Activated T-helper 2 cell treated with anti-CD3 and anti-CD28 coated beads, Interferon-gamma antibody, Interleukin-2, Interleukin-4, amounts not matched to agents 10 μg/mL and 5 μg/mL and 100 μg/mL, durations not matched to agents 14 hours and 24 hours and 36 hours (primary cell): Measurements from ENCODE around the gene DAD1. TPM values are rescaled to one million over a fixed set of nuclear protein-coding genes. Genes with fewer than 3 reads are reported as not detected.

Experiments
- DNase-seq: peaks from one replicate; pipeline ENCODE4 v3.0.0; 2021; ENCODE audit warnings: low spot score
- H3K27ac Mint-ChIP-seq: one replicate; pipeline ENCODE4 v1.8.0; 2021; ENCODE audit warnings: mixed read lengths
- H3K27me3 Mint-ChIP-seq: one replicate; pipeline ENCODE4 v1.8.0; 2021; ENCODE audit warnings: low read depth, mixed read lengths
- H3K36me3 Mint-ChIP-seq: one replicate; pipeline ENCODE4 v1.8.0; 2021; ENCODE audit warnings: low read depth, mixed read lengths
- H3K4me1 Mint-ChIP-seq: one replicate; pipeline ENCODE4 v1.8.0; 2021; ENCODE audit warnings: low read depth, mixed read lengths
- H3K4me3 Mint-ChIP-seq: one replicate; pipeline ENCODE4 v1.8.0; 2021; ENCODE audit warnings: low read depth, mild to moderate bottlenecking, moderate library complexity, mixed read lengths
- H3K9me3 Mint-ChIP-seq: one replicate; pipeline ENCODE4 v1.8.0; 2021; ENCODE audit warnings: mixed read lengths
- intact Hi-C: fragments of 100-400 bp; cut with micrococcal nuclease; formaldehyde crosslinking; loops from one replicate; pipeline ENCODE4 v1.15.1; 2023
- total RNA-seq: library from RNA; stranded (reverse); gene quantifications from 2 replicates; pipeline ENCODE4 v1.2.3, GENCODE V29; 2022

Gene DAD1
- total RNA-seq, 1 donor from 2014 or later = 246 TPM

DNA sequence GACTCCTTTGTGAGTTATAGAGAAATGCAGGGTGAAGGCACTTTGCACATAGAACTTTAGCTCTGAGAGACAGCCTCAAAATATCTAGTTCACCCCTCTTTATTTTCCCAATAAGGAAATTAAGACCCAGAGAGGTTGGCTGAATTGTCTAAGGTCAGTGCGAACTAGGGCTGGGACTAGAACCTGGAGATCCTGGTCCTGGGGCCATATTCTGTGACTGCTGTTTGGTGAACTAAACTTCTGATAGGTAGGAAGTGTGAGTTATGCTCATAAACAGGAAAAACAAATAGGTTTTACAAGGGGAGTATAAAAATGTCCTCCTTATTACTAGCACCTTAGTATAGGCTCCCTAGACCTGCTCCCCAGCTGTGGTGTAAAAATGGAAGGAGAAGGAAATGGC, 53.9 kb downstream of the DAD1 start:
- Mint-ChIP-seq H3K36me3 (peaks cover 90% of the 10 kb centered on the region), H3K4me3 (peak overlapping the region; percentile 65), H3K4me1 (peaks cover 89% of the 10 kb centered on the region), H3K9me3 (no peaks in the 10 kb centered on the region), H3K27me3 (no peaks in the 10 kb centered on the region), H3K27ac (peak overlapping the region; percentile 76)
- intact Hi-C loops = no loop called here
- DNase-seq = no peak

DNA sequence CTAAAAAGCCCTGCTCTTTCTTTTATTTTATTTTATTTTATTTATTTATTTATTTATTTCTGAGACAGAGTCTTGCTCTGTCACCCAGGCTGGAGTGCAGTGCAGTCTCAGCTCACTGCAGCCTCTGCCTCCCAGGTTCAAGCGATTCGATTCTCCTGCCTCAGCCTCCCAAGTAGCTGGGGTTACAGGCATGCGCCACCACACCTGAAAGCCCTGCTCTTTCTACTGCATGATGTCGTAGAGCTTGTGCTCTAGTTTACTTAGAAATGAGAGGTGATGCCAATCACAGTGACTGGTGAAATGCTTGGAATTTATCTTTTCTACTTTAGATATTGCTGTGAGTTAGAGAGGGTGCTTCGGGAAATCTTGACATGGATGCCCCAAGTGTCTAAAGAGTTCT, 54.5 kb downstream of the DAD1 start:
- intact Hi-C loops = loop anchor here (5.0 kb wide), 1 partner anchor 33 kb away; no protein-coding TSS in a partner anchor
- no peak for DNase-seq
- Mint-ChIP-seq H3K9me3 (no peaks in the 10 kb centered on the region), H3K4me1 (peaks cover 89% of the 10 kb centered on the region), H3K4me3 (peak overlapping the region; percentile 65), H3K27ac (peak overlapping the region; percentile 76), H3K27me3 (no peaks in the 10 kb centered on the region), H3K36me3 (peaks cover 90% of the 10 kb centered on the region)

DNA sequence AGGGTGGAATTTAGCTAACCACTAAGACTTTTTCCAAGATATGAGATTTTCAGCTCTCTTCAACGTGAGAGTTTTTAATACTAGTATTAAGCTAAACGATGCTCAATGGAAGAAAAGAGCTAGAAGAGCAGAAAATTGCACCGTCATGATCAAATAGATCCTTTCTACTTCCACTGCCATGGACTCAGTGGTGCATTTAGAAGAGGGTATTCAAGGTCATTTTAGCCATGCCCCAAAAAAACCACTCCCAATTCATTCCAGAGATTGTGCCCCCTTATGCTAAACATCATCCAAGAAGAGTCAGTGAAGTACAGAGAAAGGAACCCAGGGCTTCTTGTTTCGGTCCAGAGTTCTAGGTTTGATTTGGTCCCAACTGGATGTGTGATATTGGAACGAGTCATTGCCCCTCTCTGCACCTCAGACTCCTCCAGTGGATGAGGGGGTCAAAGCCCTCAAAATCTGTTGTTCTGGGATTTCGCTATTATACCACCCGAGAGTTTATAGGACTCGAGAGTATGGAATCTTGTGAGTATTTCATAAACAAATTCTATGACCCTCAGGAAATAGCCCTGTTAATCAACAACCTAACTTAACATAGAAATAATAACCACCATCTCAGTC, 55.2 kb downstream of the DAD1 start:
- H3K36me3 Mint-ChIP-seq = peaks cover 90% of the 10 kb centered on the region
- peak overlapping the region; percentile 88 for H3K27ac Mint-ChIP-seq
- no peaks in the 10 kb centered on the region for H3K27me3 Mint-ChIP-seq
- peaks cover 89% of the 10 kb centered on the region for H3K4me1 Mint-ChIP-seq
- H3K9me3 Mint-ChIP-seq = no peaks in the 10 kb centered on the region
- DNase-seq = no peak
- intact Hi-C loops = loop anchor here (5.0 kb wide), 1 partner anchor 33 kb away; no protein-coding TSS in a partner anchor
- H3K4me3 Mint-ChIP-seq = peak overlapping the region; percentile 76

DNA sequence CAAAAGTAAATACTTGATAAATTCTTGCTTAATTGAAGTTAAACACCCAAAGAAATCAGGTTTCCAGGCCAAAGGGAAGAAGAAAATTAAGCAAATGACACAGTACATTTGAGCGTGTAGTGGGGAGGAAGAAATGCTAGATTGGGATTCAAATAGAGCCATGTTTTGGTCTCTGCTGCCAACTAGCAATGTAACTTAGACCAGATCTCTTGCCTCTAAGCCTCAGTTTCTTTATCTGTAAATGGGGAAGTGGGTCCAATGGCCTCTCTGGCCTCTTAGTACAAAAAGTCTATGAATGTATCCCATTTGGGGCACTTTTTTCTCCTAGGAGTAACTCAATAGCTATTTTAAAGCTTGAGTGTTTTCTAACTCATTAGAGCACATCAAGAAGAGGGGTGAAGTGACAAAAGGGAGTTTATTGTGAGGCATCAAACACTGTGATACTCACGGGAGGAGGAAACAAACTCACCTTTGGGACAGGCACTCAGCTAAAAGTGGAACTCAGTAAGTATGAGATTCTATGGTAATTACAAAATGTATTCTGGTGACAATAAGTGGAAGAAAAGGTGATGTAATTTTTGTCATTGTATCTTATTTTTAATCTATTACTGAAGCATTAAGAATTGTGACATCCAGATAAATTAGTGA, 55.8 kb downstream of the DAD1 start:
- H3K27ac Mint-ChIP-seq = peak overlapping the region; percentile 88
- H3K27me3 Mint-ChIP-seq = no peaks in the 10 kb centered on the region
- peaks cover 89% of the 10 kb centered on the region for H3K4me1 Mint-ChIP-seq
- intact Hi-C loops = loop anchor here (5.0 kb wide), 1 partner anchor 34 kb away; no protein-coding TSS in a partner anchor
- DNase-seq = no peak
- peaks cover 90% of the 10 kb centered on the region for H3K36me3 Mint-ChIP-seq
- H3K4me3 Mint-ChIP-seq = peak overlapping the region; percentile 76
- H3K9me3 Mint-ChIP-seq = no peaks in the 10 kb centered on the region

DNA sequence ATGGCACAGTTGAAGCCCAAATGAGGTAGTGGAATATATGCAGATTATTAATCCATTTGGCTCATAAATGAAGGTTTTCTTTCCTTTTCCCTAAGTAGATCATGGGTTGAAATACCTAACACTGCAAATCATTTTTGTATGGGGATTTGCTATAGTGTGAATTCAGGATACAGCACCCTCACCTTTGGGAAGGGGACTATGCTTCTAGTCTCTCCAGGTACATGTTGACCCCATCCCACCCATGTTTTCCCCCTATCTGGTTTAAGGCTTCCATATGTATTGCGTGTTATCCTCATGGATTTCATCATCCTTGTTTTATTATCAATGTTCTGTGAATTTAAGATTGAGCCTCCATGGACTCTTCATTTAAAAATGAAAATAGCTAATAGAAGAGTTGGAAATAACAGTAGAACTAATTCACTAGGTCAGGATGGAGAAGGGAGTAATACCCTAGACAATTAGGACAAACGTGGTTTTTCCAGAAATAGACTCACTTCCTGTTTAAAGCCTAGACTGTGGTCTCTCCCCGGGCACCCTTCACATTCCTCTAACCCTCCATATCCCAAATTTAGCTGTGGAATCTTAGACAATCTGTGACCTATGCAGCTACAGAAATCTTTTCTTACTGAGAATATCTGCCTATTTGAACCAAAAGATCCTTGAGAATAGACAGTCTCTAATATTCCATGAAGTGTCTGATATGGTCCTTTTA, 56.5 kb downstream of the DAD1 start:
- intact Hi-C loops = loop anchor here (5.0 kb wide), 1 partner anchor 35 kb away; no protein-coding TSS in a partner anchor

DNA sequence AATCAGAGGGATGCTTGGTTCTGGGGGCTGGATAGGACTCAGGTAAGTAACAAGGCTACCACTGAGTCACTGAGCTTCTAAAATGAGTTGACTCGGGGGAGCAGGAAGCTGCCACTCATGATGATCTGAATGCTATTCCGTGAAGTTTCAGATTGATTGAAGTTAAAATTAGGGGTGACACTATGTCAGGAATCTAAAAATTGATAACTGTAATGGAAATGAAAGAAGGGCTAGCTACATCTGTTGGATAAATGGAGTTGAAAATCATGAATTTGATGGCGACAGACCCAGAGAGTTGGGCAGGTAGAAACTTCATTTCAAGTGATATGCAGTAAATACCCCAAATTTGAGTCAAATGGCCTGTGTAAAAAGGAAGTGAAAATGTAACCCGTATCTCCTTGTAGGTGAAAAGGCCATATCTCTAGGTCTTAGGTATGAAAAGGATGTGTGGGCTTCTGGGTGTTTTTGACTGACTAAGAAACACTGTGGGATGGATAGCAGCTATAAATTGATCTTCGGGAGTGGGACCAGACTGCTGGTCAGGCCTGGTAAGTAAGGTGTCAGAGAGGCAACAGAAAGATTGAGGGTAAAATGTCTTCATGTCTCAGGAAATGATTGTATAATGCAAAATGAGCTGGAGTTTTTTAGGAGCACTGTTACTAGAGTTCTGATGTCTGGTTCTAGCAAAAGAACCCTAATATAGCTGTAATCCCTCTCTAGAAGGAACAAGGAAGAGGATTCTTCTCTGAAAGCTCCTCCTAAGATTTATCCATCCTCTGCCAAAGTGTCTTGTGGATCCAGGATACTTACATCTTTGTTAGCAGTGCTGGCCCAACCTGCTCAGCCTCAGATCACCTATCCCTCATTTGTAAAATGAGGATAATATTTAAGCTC, 57.3 kb downstream of the DAD1 start:
- DNase-seq = no peak
- H3K4me1 Mint-ChIP-seq = peaks cover 87% of the 10 kb centered on the region
- intact Hi-C loops = loop anchor here (1.0 to 5.0 kb wide), 4 partner anchors 9 to 36 kb away; no protein-coding TSS in a partner anchor
- H3K27me3 Mint-ChIP-seq = no peaks in the 10 kb centered on the region
- peak overlapping the region; percentile 88 for H3K27ac Mint-ChIP-seq
- H3K36me3 Mint-ChIP-seq = peaks cover 89% of the 10 kb centered on the region
- H3K9me3 Mint-ChIP-seq = no peaks in the 10 kb centered on the region
- H3K4me3 Mint-ChIP-seq = peak overlapping the region; percentile 76

More for the DNA sequence above, 56.5 kb downstream of the DAD1 start:
- peaks cover 87% of the 10 kb centered on the region for H3K4me1 Mint-ChIP-seq
- H3K9me3 Mint-ChIP-seq = no peaks in the 10 kb centered on the region
- DNase-seq = no peak
- no peaks in the 10 kb centered on the region for H3K27me3 Mint-ChIP-seq
- H3K4me3 Mint-ChIP-seq = peak overlapping the region; percentile 76
- peak overlapping the region; percentile 88 for H3K27ac Mint-ChIP-seq
- peaks cover 89% of the 10 kb centered on the region for H3K36me3 Mint-ChIP-seq

DNA sequence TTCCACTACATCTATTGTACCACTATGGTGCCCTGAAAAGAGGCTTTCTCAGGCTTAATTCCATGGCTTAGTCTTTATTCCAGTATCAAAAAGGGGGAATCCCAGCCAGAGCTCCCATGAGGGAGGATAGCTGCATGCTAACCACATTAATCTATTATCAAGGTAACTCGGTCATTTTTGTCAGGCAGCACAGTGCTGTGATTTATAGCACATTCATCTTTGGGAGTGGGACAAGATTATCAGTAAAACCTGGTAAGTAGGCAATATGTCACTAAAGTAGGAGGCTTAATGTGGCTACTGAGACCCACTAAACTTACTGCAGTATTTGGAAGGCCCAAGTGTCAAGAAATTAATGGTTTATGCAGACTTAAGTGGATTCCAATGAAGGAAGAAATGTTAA, 58.9 kb downstream of the DAD1 start:
- Mint-ChIP-seq H3K4me3 (peak overlapping the region; percentile 78), H3K4me1 (peaks cover 90% of the 10 kb centered on the region), H3K36me3 (peaks cover 95% of the 10 kb centered on the region), H3K27me3 (no peaks in the 10 kb centered on the region), H3K9me3 (no peaks in the 10 kb centered on the region), H3K27ac (peak overlapping the region; percentile 94)
- intact Hi-C loops = loop anchor here (2.0 to 5.0 kb wide), 2 partner anchors 23 to 37 kb away; no protein-coding TSS in a partner anchor
- DNase-seq = no peak

DNA sequence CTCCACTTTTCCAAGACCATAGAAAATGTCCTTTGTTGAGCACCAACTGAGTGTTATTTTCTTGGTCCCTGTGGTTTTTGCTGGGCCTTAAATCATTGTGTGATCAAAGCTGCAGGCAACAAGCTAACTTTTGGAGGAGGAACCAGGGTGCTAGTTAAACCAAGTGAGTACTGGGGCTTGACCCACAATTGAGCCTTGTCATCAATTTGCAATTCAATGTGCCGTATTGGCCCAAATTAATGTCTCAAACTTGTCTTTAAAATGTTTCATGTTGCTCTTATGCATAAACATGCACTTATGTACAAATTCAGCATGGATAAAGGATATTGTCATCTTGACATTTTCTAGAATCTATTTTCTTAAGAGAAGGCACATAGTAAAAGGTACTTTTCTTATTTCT, 62.3 kb downstream of the DAD1 start:
- DNase-seq = no peak
- no peaks in the 10 kb centered on the region for H3K9me3 Mint-ChIP-seq
- peaks cover 95% of the 10 kb centered on the region for H3K36me3 Mint-ChIP-seq
- intact Hi-C loops = no loop called here
- H3K27me3 Mint-ChIP-seq = no peaks in the 10 kb centered on the region
- peaks cover 89% of the 10 kb centered on the region for H3K4me1 Mint-ChIP-seq
- peak overlapping the region; percentile 78 for H3K4me3 Mint-ChIP-seq
- peak overlapping the region; percentile 93 for H3K27ac Mint-ChIP-seq

DNA sequence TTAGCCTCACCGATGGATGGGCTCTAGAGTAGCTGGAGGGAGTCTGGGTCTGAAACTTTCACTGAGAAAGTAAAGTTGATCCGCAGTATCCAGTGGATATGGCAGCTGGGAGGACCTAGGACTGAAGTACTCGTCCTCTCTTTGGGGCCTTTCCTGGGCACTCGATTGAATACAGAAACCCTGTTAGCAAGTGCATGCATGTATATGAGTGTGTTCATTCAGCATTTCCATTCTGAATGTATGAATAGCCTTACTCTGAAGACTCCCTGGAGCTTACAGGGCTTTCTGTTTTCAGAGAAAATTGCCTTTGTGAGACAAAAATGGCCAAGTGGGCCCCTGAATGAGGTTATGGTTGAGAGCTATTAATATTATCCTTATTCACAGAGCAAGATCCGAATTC, 62.8 kb downstream of the DAD1 start:
- intact Hi-C loops = no loop called here
- H3K4me1 Mint-ChIP-seq = peaks cover 88% of the 10 kb centered on the region
- H3K4me3 Mint-ChIP-seq = peak overlapping the region; percentile 78
- no peak for DNase-seq
- H3K9me3 Mint-ChIP-seq = no peaks in the 10 kb centered on the region
- peaks cover 95% of the 10 kb centered on the region for H3K36me3 Mint-ChIP-seq
- H3K27me3 Mint-ChIP-seq = no peaks in the 10 kb centered on the region
- H3K27ac Mint-ChIP-seq = peak overlapping the region; percentile 93

DNA sequence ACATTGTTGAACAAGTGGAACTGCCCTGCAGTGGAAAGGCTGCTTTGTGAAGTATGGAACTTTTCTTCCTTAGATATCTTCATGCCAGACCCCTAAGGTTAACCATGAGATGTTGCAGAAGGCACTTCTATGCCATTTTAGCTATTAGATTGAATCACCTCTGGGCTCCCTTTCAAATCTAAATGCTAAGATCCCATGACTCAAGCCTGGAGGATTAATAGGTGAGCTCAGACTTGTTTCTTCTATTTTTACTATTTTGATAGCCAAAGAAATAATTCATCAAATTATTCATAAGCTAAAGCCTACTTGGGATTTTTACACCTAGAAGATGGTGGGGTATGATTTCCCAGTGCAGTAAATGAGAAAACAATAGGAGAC, 64.3 kb downstream of the DAD1 start:
- Mint-ChIP-seq H3K36me3 (peaks cover 98% of the 10 kb centered on the region), H3K27ac (peak overlapping the region; percentile 93), H3K9me3 (no peaks in the 10 kb centered on the region), H3K4me3 (peak overlapping the region; percentile 78), H3K4me1 (peaks cover 91% of the 10 kb centered on the region), H3K27me3 (no peaks in the 10 kb centered on the region)
- intact Hi-C loops = no loop called here
- no peak for DNase-seq

DNA sequence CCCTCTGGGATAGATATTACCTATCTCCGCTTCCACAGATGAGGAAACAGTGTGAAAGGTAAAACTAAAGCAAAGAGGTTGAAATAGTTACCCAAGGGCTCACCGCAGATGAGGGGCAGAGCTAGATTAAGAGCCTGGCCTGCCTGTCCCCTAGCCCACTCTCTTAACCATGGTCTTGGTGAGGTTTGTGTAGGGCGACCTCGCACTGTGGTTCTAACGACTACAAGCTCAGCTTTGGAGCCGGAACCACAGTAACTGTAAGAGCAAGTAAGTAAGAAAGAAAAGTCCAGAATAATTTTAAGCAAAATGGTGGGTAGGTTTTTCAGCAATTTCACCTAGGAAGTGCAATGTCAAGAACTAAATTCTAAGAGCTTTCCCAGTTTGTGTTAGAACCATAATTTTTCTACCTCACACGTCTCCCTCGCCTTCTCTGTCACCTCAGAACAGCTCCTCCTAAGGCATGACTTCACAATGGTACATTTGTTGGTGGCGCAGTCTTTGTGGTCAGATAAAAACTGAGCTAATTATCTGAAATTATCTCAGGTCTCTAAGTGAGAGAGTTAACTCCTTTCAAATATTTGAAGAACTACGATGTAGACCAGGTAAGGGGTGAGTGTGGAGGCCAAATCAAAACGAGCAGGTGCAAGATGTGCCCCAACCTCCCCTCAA, 64.8 kb downstream of the DAD1 start:
- no peaks in the 10 kb centered on the region for H3K9me3 Mint-ChIP-seq
- H3K27ac Mint-ChIP-seq = peak overlapping the region; percentile 93
- peaks cover 98% of the 10 kb centered on the region for H3K36me3 Mint-ChIP-seq
- H3K27me3 Mint-ChIP-seq = no peaks in the 10 kb centered on the region
- no peak for DNase-seq
- peak overlapping the region; percentile 78 for H3K4me3 Mint-ChIP-seq
- H3K4me1 Mint-ChIP-seq = peaks cover 91% of the 10 kb centered on the region
- intact Hi-C loops = no loop called here

DNA sequence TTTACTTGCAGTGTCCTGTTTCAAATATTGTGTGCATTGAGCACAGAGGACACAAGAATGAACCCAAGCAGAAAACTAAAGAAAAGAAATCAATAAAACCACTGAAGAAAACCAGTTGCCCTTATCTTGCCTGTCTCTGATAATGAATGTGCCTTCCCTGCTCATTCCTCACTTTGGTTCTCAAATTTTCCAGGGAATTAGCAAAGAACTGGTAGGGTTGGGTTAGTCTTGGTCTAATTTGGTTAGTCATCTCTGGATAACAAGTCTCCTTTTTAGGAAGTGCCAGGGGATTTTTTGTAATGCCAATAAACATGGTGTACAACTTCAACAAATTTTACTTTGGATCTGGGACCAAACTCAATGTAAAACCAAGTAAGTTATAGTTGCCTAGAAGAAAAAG, 65.7 kb downstream of the DAD1 start:
- peaks cover 90% of the 10 kb centered on the region for H3K4me1 Mint-ChIP-seq
- no peaks in the 10 kb centered on the region for H3K27me3 Mint-ChIP-seq
- intact Hi-C loops = no loop called here
- peak overlapping the region; percentile 78 for H3K4me3 Mint-ChIP-seq
- H3K9me3 Mint-ChIP-seq = no peaks in the 10 kb centered on the region
- peak overlapping the region; percentile 87 for H3K27ac Mint-ChIP-seq
- peaks cover 98% of the 10 kb centered on the region for H3K36me3 Mint-ChIP-seq
- DNase-seq = no peak
